Hematopoietic multipotent progenitor cell treated with erythropoietin and hydrocortisone succinate and interleukin-3 and kit ligand, for 15 days (in vitro differentiated cells): ENCODE data around the gene NAB1.
"Not testable (repeated sequence)": the region's sequence is repeated elsewhere in the genome, so short reads cannot be mapped to it uniquely, and the experiment has no call there.

Experiments used
- DNase-seq: peaks from one replicate; pipeline ENCODE4 v3.0.0-alpha.2; 2015; ENCODE audit warnings: low spot score

The NAB1 gene

GRCh38 chr2:190649035-190649797 is at the start of gene NAB1:
Gene NAB1 (plus strand): TSS chr2:190649083. CDS start chr2:190659177, 10,094 bp downstream.
- peak; percentile 46 for DNase-seq

DNA sequence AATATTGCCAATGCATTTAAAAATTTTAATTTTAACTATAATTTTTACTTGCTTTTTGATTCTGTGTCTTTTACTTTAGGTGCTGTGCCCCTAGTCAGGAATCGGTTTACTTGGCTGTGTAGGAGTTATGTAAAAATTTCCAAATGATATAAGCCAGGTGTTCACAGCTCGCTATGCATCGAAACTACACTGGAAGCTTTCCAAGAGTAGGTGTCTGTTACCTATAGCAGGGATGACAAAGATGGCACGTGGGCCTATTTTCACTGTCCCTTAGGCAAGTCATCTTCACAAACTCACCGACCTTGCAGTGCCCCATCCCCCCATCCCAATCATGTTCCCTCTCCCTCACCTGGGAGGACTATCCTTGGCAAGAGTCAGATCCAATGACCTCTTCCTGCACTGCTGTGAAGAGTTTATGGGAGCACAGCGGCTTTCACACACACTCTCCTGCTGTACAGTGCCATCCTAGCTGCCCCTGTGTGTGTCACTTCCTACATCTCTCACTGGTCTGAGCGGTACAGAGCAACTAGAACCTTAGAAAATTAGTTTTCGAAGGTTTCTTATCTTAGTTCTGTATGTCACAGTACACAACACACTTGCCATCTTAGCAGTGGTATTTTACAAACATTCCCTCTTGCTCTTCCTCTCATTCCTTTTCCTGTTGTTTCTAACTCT is 49.2 kb upstream of the NAB1 start:
- no peak for DNase-seq

- DNase-seq, result no peak
Observed at GRCh38 chr2:190600293-190601103, 48.4 kb upstream of the NAB1 start.

GRCh38 chr2:190603374-190603773 is 45.5 kb upstream of the NAB1 start:
- no peak for DNase-seq

- DNase-seq, result no peak
Observed at GRCh38 chr2:190607014-190607597, 41.8 kb upstream of the NAB1 start.

DNA sequence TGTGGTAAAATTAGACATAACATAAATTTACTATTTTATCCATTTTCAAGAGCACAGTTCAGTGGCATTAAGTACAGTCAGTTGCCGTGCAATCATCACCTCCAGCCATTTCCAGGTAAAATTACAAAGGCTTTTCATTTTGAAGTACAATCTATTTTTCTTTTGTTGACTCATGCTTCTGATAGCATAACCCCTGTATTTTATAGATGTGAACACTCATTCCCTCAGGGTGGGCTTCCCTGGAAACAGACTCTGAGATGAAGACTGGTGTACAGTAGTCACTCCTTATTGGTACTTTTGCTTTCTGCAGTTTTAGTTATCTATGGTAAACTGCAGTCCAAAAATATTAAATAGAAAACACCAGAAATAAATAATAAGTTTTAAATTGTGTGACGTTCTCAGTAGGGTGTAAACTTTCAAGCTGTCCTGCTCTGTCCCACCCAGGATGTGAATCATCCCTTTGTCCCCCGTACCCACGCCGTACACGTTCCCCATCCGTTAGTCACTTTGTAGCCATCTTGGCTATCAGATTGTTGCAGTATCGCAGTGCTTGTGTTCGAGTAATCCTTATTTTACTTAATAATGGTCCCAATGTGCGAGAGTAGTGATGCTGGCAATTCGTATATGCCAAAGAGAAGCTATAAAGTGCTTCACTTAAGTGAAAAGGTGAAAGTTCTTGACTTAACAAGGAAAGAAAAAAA is 41.1 kb upstream of the NAB1 start:
- no peak for DNase-seq

DNA sequence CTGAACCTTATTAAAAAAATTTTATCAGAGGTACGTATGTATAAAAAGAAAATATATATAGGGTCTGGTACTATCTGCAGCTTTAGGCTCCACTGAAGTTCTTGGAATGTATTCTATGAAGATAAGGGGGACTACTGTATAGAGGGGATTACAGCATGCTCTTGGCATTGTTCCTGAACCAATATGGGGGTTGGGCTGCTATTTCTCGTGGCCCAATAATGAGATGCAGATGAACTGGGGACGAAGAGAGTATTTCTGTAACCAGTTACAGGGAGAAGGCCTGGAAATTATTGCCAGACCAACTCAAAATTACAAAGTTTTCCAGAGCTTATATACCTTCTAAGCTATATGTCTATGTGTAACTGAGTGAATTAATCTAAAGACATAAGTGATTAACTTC is 40.0 kb upstream of the NAB1 start:
- DNase-seq, result not testable (repeated sequence)

GRCh38 chr2:190609397-190609796 is 39.5 kb upstream of the NAB1 start:
- not testable (repeated sequence) for DNase-seq

- DNase-seq, result not testable (repeated sequence)
Observed at GRCh38 chr2:190610528-190610927, 38.4 kb upstream of the NAB1 start.

- no peak for DNase-seq
Observed at GRCh38 chr2:190615555-190616200, 33.2 kb upstream of the NAB1 start.

DNA sequence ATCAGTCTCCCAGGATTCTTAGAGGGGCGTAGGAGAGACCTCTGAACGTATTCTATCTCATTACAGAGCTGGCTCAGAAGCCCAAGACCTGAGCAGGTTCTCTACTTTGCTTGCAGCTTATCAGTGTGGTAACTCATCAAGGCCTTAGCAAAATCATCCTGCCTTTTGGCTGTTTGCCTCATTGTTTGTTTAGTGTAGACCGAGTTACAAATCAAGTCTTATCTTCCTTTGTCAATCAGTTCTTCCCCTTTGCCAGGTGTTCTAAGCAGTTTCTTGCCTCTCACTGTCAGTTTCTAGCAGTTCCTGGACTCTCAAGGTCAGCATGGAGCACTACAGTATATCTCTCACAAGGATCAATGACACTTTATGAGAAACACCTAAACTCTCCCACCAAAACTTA is 30.9 kb upstream of the NAB1 start:
- DNase-seq, result no peak

DNA sequence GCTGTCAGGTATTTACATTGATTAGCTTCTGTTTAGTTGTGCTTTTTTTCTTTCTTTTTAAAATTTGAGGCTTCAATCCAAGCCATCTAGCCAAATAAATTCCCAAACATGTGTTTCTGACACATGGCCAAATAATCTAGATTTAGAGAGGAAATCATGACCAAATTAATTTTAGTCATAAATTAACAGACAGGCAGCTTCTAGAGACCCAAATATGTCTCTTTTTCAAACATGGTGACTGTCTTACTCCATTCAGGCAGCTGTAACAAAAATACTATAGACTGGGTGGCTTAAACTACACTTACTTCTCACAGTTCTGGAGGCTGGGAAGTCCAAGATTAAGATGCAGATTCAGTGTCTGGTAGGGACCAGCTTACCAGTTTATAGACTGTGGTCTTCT is 23.2 kb upstream of the NAB1 start:
- DNase-seq, result no peak

- DNase-seq, result no peak
Observed at GRCh38 chr2:190626641-190627210, 22.2 kb upstream of the NAB1 start.

- no peak for DNase-seq
Observed at GRCh38 chr2:190627448-190628412, 21.2 kb upstream of the NAB1 start.

GRCh38 chr2:190628591-190629319 is 20.1 kb upstream of the NAB1 start:
- no peak for DNase-seq

GRCh38 chr2:190634381-190634780 is 14.5 kb upstream of the NAB1 start:
- no peak for DNase-seq

DNA sequence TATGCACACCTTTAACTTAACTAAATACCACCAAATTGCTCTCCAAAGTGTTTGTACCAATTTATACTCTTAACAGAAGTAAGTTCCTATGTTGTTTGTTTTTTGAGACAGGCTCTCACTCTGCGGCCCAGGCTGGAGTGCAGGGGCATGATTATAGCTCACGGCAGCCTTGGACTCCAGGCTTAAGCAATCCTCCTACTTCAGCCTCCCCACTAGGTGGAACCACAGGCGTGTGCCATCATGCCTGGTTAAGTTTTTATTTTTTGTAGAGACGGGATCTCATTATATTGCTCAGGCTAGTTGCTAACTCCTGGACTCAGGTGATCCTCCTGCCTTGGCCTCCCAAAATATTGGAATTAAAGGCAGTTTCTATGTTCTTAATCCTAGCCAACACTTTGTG is 13.1 kb upstream of the NAB1 start:
- DNase-seq, result no peak

GRCh38 chr2:190636361-190636760 is 12.5 kb upstream of the NAB1 start:
- DNase-seq, result no peak

DNA sequence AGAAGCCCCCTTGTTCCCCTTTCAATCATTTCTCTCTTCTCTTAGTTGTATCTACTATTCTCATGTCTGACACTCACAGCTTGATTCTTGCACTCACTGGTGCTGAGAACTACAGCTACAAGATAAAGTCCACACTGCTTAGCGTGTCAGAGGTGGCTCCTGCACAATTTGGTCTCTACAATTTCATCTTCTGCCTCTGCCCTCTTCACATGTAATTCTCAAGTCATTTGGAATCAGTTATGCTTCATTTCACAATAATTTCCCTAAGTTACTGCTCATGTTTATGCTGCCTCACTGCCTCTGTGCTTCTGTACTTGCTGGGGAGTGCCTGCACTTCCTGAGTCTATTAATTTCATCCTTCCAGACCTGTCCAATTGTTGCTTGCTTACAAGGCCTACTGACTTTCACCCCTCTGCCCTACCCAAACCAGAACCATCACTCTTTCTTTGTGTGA is 11.6 kb upstream of the NAB1 start:
- no peak for DNase-seq
